ENCODE measurements around the gene UBE2Q2.
"Not testable (repeated sequence)": the region's sequence is repeated elsewhere in the genome, so short reads cannot be mapped to it uniquely, and the experiment has no call there.

The UBE2Q2 gene

DNA sequence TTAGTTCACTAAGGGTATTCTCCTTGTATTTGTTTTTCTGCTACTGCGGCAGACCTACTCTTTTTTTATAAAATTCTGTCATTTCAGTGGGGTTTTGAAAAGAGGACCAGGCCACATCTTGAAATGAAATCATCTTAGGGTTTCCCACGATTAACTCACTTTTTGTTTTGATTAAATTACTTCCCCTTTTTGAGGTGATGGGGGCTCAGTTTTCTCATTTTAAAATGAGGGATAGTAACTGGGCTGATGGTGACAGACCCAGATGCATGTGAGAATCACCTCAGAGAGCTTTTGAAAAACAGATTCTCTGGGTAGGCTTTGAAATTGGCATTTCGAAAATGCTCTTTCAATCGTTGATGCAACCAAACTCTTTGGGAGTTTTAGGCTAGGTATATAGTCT, 24.2 kb downstream of the UBE2Q2 start:
- no peak for DNase-seq

DNA sequence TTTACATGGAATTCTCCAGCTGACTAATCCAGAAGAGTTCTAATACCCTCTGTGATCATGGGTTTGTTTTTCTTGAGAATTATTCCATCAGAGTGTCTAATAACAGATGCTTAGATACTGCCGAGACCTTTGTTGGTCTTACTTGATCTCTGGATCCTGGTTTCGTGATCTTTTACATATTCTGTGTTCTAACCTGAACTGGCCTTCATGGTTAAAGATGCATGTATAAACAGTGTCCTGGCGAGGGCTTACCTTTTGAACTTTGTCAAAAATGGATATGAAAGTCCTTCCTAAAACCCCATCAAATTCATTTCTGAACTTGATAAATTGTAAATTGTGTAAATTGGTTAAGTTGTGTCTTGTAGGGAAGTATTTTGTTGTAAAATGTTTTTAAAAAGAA, 24.8 kb downstream of the UBE2Q2 start:
- no peak for DNase-seq

DNA sequence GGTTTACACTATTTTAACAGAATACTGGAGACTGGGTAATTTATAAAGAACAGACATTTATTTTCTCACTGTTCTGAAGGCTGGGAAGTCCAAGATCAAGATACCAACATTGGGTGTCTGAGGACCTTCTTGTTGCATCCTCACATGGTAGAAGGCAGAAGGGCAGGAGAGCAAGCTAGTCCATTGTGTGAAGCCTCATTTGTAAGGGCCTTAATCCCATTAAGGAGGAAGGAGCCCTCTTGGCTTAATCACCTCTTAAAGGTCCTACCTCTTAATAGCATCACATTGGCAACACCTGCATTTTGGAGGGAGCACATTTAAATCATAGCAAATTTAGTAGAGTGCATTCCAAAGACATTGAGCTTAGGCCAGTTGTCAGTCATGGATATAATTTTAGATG, 26.2 kb downstream of the UBE2Q2 start:
- no peak for DNase-seq

DNA sequence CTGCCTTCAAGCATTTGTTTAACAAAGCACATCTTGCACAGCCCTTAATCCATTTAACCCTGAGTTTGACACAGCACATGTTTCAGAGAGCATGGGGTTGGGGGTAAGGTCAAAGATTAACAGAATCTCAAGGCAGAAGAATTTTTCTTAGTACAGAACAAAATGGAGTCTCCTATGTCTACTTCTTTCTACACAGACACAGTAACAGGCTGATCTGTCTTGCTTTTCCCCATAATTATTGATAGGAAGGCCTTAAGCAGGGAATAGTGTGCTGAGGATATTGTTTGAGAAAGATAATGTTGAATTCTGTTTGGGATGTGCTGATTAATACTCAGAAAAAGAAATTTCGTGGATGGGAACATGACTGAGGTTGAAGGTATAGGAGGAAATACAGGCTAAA, 28.3 kb downstream of the UBE2Q2 start:
- DNase-seq: not testable (repeated sequence)

DNA sequence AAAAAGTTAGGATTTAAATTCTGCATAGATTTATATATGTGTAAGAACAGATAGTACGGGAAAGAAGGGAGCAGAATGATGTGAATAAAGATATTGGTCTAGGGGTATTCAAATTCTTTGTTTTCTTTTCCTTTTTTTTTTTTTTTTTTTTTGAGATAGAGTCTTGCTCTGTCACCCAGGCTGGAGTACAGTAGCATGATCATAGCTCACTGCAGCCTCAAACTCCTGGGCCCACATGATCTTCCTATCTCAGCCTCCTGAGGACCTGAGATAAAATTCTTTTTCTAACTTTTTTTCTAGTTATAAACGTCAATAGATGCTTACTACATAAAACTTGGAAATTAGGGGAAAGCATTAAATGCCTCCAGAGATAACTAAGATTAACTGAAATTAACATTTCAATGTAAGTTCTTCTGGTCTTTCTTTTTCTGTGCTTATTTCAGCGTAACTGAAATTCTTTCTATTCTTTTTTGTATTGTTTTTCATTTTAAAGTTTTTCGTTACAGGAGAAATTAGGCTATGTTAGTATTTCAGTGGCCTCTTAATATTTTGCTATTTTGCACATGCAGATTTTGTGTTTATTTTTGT, 29.2 kb downstream of the UBE2Q2 start:
- no peak for DNase-seq

DNA sequence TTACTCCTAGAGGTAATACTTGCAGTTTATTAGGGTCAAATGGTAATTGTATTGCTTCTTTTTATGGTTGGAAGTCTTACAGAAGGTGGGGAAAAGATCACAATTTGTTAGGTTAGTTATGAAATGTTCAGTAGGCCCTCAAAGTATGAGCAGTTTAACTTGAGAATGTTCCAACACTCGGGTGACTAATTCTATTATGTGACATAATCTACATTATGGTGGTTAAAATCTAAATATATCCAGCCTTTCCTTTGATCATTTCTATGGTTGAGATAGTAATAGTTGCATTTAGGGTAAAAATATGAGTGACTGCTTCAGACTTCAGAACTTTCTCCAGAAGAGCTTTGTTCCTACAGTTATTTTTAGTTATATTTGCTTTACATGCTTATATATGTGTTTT, 40.8 kb downstream of the UBE2Q2 start:
- peak; percentile 65 for DNase-seq

DNA sequence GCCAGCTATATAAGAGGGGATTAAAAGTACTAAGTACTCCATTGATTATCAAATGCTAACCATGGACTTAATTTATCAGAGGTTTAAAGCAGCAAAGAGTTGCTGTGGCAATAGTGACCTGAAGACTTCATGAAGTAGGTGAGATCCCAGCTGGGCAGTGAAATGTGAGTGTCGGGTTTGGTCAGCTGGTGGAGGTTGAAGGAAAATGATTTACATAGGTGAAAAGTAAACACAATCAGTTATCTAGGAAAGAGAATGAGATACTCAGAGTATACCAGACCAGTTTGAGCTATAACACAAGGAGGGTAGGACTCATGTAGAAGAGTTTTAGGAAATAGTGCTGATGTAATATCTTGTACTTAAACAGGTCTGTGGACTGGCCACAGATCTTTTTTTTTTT, 43.9 kb downstream of the UBE2Q2 start:
- DNase-seq: no peak

DNA sequence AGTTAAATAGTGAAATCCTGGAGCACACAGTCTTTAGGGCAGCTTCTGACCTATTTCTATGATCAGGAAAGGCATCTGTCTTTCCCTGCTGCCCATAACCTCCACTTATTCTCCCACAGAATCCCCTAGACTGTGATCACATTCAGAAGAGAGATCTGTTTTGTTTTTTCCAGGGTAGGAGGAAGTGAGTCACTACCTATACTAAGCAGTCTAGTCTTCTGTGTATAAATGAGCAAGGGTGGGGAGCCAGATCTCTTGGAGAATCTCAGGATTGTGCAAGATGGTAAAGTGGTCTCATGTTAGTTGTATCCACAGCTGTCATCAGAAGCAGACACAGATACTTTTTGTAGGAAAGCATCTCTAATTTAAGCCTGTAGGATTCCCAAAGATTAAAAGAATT, 48.6 kb downstream of the UBE2Q2 start:
- DNase-seq: peak; percentile 90

DNA sequence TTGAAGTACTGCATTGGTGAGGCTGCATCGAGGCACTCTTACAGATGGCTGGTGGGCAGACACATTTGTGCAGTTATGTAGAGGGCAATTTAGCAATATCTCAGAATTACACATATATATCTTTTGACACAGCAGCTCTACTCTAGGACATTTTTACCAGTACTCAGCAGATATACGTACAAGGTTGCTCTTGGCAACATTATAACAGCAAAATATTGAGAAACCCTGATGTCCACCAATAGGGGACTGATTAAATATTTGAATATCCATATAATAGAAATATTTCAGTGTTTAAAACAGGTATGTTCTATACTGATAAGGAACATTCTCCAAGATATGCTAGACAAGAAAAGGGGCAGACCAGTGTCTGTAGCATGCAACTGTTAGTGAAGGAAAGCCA, 52.5 kb downstream of the UBE2Q2 start:
- DNase-seq: no peak

DNA sequence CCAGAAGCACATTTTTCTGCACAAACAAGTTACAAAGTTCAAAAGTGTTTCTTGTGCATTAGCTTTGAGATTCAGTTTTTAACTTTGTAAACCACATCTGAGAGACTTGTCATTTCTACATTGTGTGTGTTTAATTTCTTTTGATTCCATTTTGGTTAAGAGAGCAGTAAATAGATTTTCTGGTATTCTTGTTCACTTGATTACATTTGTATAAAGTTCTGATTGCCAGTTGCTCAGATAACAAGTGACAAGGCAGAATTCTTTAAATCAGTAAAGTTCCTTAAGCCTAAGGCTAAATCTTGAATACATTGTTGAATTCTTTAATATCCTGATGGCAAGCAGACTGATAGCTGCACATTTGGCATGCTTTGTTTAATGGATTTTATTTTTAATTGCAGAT, 57.3 kb downstream of the UBE2Q2 start:
- DNase-seq: no peak

DNA sequence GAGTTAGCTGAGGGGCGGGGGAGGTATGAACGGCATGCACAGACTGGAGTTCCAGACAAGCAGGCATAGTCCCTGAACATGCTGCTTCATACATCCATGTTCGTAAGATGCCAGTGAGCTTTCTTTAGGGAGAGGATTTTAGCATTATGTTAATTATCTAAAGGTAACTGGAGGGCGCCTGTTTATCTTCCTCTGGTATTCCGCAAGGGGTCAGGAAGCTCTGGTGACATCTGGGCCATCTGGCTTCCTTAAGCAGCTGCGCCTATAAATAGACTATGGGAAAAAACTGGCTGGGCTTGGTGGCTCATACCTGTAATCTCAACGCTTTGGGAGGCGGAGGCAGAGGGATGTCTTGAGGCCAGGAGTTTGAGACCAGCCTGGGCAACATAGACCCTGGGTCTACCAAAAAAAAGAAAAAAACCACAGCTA, 58.9 kb downstream of the UBE2Q2 start:
- DNase-seq: no peak

DNA sequence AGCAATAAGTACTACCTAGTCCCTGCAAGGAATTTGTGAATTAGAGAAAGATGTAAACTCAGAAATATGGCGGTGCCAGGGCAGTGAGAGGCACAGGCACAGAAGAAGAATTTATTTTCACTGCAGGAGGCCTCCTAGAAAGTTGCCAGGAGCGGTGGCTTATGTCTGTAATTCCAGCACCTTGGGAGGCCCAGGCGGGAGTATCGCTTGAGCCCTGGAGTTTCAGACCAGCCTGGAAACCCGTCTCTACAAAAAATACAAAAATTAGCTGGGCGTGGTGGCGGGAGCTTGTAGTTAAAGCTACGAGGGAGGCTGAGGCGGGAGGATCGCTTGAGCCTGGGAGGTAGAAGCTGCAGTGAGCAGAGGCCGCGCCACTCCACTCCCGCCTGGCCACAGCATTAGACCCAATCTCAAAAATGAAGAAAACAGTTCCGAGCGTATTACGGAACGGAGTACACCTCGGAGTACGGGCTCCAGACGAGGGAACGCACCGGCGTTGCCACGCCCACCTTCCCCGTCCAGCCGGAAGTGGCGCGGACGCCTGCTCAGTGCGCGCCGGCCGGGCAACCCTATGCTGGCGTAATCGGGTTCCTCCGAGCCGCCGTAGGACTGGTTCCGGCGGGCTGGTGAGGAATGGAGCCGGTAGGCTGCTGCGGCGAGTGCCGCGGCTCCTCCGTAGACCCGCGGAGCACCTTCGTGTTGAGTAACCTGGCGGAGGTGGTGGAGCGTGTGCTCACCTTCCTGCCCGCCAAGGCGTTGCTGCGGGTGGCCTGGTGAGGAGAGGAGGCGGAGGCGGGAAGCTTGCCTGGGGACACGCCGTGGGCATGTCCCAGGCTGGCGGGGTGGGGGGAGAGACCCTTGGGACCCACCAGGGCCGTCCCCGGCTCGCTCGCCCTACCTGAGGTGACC, 60.3 kb downstream of the UBE2Q2 start, which contains the start of gene FBXO22:
Gene FBXO22 (plus strand): TSS at position 548 of the 909 bp plus-strand sequence. CDS start 86 bp downstream, at position 634.
- DNase-seq: peak; percentile 88

DNA sequence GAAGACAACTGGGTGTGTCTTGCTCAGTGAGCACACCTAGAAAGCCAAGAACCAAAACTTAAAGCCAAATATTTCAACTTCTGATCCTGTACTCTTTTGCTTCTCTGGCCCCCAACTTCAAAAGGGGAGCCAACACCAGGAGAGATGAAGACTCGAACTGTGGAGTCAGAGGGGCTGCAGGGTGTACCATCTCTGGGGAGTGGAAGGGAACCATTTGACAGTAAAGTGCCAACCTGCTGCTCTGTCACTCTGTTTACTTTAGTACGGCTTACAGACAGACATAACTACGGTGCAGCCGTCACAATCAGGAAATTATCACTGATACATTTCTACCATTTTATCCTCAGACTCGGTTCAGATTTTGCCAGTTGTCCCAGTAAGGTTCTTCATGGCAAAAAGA, 62.0 kb downstream of the UBE2Q2 start:
- DNase-seq: no peak

DNA sequence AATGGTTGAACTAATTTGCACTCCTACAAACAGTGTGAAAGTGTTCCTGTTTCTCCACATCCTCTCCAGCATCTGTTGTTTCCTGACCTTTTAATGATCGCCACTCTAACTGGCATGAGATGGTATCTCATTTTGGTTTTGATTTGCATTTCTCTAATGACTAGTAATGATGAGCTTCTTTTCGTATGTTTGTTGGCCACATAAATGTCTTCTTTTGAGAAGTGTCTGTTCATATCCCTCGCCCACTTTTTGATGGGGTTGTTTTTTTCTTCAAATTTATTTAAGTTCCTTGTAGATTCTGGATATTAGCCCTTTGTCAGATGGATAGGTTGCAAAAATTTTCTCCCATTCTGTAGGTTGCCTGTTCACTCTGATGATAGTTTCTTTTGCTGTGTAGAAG, 67.1 kb downstream of the UBE2Q2 start:
- not testable (repeated sequence) for DNase-seq

DNA sequence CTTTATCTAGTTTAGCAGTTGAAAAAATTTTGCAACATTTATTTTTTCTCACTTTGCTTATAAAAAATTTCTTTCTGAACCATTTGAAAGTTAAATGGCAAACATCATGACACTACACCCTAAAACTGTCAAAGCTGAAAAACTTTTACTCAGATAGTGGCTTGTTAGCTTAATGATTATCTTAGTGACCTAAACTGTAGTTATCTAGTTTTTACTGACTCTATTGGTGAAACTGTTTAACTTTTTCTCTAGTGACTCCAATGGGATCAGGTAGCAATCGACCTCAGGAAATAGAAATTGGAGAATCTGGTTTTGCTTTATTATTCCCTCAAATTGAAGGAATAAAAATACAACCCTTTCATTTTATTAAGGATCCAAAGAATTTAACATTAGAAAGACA, 73.7 kb downstream of the UBE2Q2 start:
- no peak for DNase-seq

DNA sequence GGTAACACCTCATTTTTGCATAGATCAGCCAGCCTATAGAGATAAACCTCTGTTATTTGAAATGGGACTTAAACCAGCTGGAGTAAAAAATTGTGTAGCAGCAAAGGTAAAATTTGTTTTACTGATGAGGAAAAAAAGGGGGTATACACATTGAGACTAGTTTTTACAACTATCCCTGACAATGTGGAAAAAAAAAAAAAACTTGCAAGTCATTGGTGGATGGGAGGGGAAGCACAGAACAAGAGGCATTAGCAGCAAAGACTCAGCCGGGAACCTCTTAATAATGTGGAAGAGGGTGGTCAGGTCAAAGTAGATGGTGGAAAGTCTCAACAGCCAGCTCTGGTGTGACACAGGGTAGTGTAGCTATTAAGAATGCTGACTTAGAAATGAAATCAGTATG, 74.9 kb downstream of the UBE2Q2 start:
- no peak for DNase-seq

DNA sequence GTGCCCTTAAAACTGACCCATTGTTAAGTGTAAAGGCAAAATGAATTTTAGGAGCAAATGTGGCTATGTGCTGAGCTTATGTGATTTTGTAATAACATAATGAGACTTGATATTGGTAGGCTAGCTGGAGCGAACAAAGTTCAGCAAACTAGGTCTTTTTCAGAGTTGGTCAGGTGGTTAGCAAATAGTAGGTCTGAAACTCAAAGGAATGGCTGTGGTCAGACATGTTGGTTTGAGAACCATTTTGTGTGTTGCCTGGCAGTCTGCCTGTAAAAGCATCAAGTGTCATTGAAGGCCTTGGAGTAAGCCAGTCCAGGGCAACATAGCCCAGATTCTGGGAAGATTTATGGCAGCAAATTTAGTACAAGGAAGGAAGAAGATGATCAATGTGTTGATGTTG, 76.8 kb downstream of the UBE2Q2 start:
- peak; percentile 23 for DNase-seq

DNA sequence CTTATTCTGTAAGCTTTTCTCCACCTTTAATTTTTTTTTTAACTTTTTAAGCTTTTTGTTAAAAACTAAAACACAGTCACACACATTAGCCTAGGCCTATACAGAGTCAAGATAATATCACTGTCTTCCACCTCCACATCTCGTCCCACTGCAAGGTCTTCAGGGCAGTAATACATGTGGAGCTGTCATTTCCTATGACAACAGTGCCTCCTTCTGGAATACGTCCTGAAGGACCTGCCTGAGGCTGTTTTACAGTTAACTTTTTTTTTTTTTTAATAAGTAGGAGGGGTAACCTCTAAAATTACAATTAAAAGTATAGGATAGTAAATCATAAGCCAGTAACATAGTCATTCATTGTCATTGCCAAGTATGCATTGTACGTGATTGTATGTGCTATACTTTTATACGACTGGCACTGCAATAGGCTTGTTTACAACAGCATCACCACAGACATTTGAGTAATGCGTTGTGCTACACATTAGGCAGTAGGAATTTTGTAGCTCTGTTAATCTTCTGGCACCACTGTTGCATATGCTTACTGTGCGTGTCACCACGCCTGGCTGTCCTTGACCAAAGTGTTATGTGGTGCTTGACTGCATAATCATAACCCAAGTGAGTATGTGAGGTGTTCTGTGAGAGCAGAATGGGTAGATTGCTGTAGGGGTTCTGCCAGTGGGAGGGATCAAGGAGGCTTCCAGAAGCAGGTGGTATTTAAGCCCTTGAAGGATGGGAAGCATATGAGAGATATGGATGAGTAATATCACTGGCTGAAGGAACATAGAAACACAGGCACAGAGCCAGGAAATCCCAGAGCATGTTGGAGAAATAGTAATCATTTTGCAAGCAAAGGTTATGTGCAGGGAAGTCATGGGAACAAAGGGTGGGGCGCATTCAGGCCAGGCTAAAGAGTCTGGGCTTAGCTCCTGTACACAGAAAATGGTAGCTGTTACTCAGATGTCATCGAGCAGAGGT, 78.8 kb downstream of the UBE2Q2 start:
- peak; percentile 78 for DNase-seq

DNA sequence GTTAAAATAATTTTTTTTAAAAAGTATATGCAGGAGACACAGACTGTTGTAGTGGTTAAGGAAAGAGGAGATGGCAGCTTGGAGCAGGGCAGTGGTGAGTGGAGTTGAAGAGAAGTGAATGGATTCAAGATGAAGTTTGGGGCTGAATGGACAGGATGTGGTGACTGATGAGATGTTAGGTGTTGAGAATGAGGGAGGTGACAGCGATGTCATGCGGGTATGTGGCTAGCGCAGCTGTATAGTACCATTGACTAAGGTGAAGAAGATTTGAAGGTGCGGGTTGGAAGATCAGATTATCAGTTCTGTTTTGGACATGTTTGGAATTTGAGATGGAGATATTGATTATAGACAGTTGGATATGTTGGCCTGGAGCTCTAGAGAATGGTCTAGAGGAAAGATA, 80.5 kb downstream of the UBE2Q2 start:
- no peak for DNase-seq

DNA sequence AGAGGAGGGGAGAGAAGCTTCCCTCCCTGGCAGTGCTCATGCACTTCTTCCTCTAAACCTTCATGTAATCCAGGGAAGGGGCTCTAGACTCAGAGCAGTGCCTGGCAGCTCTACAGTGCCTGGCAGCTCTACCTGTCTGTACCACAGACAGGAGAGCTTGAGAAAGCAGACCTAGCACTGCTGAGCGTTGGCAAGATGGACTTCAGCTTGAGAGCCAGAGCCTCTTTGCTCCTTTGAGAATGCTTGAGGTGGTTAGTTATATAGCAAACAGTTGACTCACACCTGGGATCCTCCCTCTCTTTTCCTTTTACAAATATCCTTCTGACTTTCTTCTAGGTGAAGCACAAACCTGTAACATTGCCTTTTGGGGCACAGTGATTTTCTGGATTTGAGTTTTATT, 81.3 kb downstream of the UBE2Q2 start:
- no peak for DNase-seq

DNA sequence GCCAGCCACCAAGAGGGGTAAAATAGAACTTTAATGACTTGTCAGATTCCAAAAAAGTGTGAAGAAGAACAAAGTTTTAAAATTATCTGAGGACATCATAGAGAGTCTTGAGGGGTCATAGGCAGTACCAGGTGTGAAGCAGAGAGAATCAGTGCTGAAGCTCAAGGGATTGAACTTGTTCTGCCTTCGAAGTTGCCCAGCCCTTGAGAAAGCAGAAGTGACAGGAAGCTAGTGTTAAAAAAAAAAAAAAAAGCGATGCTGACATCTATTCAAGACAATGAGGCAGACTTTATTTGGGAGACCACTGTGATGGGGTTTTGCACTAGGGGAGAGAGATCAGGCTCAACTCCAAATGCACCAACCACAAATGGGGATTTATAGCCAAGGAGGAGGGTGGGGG, 82.2 kb downstream of the UBE2Q2 start:
- DNase-seq: no peak

DNA sequence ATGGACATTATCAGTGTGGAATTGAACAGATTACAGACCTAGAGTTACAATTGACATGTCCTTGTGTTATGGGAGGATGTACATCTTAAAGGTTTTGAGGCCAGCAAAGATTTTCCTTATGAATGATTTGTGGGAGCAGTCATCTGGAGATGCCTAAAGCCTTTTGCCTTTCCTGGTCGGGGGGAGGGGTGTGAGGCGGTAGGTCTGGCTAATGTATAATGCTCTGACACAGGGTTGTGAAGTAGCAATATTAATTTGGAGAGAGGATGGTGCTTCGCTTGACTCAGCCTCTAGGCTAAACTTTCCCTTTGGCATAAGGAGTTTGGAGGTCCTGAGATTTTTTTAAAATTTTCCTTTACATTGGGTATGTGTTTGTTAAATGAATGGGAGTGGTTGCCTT, 83.7 kb downstream of the UBE2Q2 start:
- no peak for DNase-seq

DNA sequence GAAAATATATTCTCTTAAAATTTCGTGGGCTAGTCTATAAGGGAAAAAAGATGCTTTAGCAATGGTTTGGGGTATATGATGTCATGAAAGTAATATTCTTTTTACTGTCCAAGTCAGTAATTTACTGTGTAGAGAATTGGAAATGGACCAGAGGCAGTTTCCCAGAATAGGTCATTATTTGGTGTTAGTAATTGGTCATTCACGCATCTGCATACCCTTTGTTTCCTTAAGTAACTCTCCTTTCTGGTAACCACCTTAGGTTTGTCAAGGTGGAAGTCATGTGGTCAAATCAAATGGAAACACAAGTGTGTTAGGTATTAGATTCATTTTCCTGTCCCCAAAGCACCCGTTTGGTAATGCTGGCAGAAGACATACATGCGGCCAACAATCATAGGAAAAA, 84.4 kb downstream of the UBE2Q2 start:
- DNase-seq: no peak

All from fibroblast of upper back skin (primary cell).